HL-60/S4 treated with phorbol 12-myristate 13-acetate at 8.2 ng/mL for 4 days and 3 days (cell line): ENCODE data around the gene CLNS1A.
"Not testable (repeated sequence)": the region's sequence is repeated elsewhere in the genome, so short reads cannot be mapped to it uniquely, and the experiment has no call there.

Source experiments
- in situ Hi-C: fragments of 300-500 bp; cut with MboI; formaldehyde crosslinking; loops from 2 replicates; pipeline ENCODE4 v1.15.0; 2022; ENCODE audit warnings: low sequenced_read_pairs

CLNS1A gene, protein sequence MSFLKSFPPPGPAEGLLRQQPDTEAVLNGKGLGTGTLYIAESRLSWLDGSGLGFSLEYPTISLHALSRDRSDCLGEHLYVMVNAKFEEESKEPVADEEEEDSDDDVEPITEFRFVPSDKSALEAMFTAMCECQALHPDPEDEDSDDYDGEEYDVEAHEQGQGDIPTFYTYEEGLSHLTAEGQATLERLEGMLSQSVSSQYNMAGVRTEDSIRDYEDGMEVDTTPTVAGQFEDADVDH

DNA sequence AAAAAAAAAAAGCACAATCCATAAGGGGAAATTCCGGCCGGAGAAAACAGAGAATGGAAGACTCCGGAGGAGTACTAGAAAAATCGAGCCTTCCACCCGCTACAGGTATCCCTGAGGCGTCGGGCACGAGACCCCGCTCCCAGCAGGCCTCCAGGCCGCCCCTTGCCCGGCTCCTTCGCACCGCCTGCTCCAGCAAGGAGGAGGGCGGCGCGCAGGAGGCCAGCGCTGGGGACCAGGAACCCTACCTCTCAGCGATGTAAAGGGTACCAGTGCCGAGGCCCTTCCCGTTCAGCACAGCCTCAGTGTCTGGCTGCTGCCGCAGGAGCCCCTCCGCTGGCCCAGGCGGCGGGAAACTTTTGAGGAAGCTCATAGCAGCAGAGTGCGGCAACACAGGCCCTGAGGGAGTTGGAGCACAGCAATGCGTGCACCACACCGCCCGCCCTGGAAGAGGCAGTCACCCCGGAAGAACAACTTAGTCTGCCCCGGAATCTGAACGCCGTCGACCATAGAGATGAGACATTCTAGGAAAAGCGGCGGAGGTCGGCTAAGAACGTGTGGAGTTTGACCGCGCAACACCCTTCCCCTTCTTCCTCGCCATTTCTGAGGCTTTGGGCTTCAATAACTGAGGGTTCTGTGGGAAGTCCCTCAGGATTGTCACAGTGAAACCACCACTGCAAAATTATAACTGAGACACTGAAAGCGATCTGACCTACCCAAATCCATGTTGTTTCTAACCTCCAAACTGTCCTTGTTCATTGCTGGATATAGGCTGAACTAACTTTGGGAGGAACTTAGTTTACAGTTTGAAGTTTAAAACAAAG, at the start of gene CLNS1A:
Gene CLNS1A (minus strand): TSS at position 450 of the 821 bp plus-strand sequence. CDS start 80 bp downstream, at position 370.
- in situ Hi-C loops, result no loop called here

DNA sequence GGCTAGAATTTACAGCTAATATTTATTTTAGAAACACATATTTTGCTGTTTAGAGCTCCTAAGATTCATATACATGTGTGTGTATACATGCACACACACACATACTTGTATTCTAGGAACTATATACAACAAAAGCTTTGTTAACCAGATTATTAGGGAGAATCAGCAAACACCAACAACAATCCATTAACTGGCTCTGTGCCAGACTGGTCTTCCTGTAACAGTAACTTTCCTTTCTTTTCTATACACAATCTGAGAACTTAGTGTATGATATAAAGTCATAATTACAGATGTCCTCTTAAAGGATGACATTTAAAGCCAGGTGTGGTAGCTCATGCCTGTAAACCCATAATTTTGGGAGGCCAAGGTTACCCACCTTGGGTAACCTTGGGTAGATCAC, 49.5 kb upstream of the CLNS1A start:
- in situ Hi-C loops, result no loop called here

DNA sequence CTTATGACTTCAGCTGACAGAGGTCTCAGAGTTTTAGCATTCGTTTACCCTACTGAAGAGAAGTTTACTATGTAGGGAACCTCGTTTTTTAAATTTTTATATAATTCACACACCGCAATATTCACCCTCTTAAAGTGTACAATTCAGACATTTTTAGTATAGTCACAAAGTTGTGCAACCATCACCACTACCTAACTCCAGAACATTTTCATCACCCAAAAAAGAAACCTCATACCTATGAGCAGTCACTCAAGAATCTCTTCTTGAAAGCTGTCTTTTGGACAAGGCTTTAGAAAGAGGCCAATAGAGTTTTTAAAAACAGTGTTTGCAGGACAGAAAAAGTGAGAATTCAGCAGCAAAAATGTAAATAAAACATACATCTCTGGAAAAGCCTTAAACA, 39.5 kb upstream of the CLNS1A start:
- in situ Hi-C loops, result no loop called here

DNA sequence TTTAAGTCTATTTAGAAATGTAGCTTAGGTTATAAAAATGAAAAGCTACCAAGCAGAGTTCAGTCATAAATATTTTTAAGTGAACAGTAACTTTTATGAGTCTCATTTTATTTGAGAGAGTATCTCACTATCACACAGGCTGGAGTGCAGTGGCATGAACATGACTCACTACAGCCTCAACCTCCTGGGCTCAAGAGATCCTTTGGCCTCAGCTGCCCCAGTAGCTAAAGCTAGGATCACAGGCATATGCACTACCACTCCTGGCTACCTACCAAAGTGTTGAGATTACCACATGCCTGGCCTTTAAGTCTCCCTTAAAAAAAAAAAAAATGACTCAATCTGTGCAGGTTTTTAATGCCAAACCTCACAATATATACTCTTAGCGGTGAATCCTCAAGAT, 34.7 kb upstream of the CLNS1A start:
- in situ Hi-C loops, result loop anchor here (25.0 kb wide), 1 partner anchor 90 kb away; no protein-coding TSS in a partner anchor

DNA sequence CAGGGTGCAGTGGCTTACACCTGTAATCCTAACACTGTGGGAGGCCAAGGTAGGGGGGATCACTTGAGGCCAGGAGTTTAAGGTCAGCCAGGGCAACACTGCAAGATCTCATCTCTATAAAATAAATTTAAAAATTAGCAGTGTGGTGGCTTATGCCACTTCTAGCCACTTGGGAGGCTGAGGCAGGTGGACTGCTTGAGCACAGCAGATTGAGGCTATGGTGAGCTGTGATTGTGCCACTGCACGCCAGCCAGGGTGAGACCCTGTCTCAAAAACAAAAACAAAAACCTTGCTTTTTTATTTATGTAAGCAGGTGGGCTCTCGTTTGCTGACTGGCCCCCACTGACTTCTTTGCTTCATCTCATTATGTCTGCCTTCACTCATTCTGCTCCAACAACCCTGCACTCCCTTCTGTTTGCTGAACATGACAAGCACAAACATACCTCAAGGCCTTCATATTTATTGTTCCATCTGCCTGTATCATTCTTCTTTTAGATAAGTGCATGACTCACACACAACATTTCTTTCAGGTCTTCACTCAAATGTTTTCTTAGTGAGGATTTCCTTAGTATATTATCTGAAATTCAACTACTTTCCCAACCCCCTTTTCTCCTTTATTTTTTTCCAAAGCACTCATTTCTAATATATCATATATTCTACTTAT, 32.4 kb upstream of the CLNS1A start:
- in situ Hi-C loops, result loop anchor here (25.0 kb wide), 1 partner anchor 92 kb away; no protein-coding TSS in a partner anchor

DNA sequence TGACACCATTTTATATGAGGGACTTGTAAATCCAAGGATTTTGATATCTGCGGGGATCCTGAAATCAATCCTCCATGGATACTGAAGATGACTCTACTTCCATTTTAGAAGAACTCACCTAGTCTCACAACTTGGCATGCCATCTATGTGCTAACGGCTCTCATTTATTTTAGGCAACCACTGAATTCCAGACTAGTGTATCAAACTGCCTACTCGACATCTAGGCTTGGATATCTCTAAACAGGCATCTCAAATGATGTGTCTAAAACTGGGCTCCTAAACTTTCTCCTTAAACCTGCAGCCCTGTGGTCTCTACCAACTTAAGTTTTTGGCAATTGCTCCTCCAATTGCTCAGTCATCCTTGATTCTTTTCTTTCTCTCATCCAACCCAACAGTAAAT, 31.2 kb upstream of the CLNS1A start:
- in situ Hi-C loops, result loop anchor here (25.0 kb wide), 1 partner anchor 94 kb away; no protein-coding TSS in a partner anchor

DNA sequence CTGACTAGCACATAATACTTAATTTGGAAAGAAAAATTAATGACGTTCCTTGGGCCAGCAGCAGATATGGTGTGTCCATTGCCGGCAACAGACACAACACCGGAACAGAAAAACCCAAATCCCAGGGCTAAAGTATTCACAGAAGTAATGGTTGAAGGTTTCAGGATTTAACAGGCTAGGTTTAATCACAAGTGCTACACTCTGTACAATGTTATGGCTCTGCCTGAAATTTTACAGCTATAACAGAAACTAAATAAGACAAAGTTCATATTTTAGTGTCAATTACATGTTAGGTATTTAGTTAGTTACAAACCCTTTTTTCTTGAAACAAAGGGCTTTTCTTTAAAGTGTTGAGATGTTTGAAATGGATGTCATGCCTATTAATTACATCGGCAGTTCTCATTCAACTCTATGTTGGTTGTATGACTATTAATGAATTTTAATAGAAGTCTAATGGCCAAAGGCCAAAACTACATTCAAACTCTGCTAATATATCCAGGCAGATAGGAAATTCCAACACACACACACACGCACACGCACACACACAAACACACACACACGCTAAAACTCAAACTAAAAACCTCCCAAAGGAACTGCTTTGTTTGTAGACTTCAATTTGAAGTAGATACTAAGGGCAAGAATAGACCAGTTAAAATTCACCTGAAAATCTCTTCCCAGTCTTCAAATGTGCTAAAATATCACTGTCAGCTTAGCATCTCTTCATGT, 27.8 kb upstream of the CLNS1A start:
- in situ Hi-C loops, result loop anchor here (25.0 kb wide), 1 partner anchor 97 kb away; no protein-coding TSS in a partner anchor

DNA sequence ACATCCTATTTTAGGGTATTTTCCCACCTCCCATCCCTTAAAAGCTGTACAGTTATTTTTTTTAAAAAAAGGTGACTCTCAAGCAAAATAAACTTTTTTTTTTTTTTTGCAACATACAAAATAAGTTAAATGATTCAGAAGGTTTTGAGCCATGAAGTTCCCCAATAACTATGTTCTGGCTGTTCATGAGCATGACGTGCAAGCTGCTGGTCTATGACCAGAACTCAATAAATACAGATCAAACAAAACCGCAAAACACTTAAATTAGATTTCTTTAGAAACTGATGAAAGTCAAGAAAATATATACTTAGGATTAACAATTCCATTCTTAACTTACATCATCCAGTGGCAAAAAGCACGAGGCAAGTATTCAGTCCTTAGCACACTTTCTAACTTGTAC, 24.1 kb upstream of the CLNS1A start:
- in situ Hi-C loops, result loop anchor here (25.0 kb wide), 1 partner anchor 101 kb away; no protein-coding TSS in a partner anchor

DNA sequence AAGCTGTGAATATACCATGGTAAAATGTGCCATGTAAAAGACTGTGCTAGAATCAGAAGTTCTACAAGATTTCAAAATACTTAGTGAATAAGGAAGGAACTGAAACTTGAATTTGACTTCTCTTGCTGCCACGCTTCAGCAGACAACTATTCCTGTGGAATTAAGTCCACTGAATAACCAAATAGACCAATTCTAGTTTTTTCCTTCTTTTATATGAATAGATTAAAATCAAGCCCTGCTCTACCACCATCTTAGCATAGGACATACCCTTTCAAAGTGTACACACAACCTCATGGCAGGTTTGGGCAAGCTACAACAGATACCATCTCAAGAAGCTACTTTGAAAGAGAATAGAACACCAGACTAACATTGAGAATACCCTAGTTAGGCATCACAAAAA, 23.4 kb upstream of the CLNS1A start:
- in situ Hi-C loops, result loop anchor here (25.0 kb wide), 1 partner anchor 101 kb away; no protein-coding TSS in a partner anchor

DNA sequence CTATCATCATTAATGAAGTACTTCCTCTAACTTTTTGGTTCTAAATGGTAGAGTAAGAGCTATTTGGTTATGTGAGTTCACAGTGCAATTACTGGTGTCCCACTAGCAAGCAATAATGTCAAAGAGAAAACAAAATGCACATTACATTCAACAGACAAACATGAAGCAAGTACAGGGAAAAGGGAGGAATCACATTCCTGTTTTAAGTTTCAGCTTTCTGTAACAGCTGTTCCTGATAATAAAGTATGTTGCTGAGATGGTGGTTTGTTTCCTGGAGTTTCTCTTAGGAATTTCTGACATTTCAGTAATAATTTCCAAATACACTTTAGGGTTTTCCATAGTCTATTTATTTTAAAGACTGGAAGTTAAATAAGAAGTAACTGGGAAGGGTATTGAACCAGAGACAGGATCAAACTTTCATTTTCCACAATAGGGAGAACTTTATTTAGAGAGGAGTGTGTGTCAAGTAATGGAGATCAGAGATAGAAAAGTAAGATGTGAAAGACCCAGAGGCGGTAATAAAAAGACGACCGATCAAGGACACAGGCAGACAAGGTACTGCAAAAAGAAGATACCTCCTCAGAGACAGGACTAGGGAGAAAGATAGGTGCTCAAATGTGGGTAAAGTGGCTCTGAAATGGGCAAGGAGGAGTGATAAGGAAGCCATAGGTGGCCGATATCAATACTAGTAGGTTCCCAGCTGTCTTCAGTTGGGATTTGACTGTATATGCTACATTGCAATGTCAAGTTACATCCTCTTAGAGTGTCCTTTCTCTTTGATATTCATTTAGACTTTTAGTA, 20.8 kb upstream of the CLNS1A start:
- in situ Hi-C loops, result loop anchor here (25.0 kb wide), 1 partner anchor 104 kb away; no protein-coding TSS in a partner anchor

DNA sequence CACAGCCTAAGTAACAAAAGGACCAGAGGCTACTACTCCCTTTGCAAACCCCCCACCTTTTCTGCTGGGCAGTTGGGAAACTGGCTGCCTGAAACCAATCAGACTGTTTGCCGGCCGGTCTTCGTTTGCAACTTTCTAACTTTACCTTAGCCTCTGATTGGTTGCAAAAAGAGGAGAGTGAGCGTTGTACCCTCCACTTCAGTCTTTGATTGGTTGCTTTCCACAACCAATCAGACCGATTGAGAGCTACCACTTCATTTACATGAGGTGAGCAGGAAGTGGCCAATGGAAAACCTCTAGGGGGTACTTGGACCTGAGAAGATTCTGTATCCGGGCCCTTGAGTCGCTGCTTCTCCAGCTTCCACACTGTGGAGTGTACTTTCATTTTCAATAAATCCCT, 18.8 kb upstream of the CLNS1A start:
- in situ Hi-C loops, result loop anchor here (25.0 kb wide), 1 partner anchor 106 kb away; no protein-coding TSS in a partner anchor

DNA sequence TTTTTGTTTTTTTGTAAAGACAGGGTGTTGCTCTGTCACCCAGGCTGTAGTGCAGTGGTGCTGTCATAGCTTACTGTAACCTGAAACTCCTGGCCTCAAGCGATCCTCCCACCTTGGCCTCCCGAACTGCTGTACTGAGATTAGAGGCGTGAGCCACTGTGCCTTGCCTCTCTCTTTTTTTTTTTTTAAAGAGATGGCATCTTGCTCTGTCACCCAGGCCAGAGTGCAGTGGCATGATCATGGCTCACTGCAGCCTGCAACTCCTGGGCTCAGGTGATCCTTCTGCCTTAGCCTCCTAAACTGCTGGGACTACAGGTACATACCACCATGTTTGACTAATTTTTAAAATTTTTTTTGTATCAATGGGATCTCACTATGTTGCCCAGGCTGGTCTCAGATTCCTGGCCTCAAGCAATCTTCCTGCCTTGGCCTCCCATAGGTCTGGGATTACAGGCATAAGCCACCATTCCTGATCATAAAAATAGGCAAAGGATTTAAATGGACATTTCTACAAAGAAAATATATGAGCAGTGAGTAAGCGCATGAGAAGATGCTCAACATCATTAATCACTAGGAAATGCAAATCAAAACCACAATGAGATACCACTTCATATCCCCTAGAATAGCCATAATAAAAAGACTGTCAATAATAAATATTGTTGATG, 17.3 kb upstream of the CLNS1A start:
- in situ Hi-C loops, result loop anchor here (25.0 kb wide), 1 partner anchor 107 kb away; no protein-coding TSS in a partner anchor

DNA sequence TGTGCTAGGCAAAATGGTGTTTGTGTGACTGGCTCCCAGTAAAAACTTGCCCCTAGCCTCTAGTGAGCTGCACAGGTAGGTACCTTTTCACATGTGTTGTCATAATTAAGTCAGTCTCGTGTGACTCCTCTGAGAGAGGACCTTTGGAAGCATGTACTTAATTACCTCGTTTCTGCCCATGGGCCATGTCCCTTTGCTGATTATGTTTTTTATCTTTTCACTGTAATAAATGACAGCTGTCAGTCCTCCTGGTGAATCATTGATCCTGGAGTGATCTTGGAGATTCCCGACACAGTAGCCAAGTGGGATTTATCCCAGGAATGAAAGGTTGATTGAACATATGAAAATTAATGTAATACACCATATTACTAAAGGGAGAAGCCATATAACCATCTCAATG, 12.5 kb upstream of the CLNS1A start:
- in situ Hi-C loops, result loop anchor here (25.0 kb wide), 1 partner anchor 112 kb away; no protein-coding TSS in a partner anchor

DNA sequence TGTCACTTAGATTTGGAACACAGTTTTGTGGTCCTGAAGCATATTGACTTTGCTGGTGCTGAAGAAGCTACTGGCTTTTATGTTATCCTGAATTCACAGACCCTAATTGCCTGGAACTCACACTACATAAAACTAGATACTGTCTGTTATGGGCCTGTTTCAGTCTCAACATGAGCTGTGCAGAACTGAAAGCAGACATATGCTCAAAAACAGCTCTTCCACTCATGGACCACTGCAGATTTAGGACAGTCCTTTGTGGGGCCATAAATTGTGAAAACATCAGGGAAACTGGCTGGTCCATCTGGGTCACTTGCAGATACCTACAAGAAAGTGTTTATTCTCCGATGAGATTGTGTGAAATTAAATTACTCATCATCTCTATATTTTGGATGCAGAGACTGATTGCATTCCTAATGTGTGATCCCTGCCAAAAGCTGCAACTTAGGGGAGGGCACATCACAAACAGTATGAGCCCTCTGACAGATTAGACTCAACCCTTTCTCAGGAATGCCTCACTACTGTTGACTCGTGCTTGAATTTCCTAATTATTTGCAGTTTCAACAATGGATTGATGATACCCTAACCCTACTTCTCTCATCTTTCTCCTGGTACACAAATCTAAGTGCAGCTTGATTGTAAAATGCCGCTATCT, 10.2 kb upstream of the CLNS1A start:
- in situ Hi-C loops, result no loop called here

DNA sequence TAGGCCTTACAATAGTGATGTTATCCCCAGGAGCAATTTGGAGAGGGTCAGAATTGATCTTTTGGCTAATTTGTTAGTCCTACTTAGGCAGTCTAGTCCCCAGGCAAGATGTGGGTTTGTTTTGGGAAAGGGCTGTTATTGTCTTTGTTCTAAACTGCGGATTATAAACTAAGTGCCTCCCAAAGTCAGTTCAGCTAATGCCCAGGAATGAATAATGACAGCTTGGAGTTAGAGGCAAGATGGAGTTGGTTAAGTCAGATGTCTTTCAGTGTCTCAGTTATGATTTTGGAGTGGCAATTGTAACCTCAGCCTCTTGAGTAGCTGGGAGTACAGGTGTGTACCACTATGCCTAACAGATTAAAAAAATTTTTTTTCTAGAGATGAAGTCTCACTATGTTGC, 7.3 kb upstream of the CLNS1A start:
- in situ Hi-C loops, result no loop called here

DNA sequence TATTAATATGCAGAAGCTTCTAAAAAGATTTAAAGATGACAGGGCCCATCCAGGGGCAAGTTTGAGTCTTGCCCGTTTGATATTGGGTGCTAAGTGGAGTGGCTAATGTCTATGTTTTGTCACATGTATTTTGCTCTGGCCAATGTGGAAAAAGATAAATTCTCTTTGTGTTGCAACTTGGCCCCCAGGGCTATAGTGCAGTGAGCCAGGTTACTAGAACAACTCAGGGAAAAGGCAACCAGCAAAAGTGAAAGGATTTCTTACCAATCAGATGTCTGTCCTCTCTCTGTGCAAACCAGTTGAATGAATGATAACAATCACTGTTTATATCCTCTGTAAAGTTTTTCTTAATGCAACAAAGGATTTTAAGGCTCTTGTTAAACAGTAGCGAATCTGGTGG, 4.6 kb upstream of the CLNS1A start:
- in situ Hi-C loops, result no loop called here

DNA sequence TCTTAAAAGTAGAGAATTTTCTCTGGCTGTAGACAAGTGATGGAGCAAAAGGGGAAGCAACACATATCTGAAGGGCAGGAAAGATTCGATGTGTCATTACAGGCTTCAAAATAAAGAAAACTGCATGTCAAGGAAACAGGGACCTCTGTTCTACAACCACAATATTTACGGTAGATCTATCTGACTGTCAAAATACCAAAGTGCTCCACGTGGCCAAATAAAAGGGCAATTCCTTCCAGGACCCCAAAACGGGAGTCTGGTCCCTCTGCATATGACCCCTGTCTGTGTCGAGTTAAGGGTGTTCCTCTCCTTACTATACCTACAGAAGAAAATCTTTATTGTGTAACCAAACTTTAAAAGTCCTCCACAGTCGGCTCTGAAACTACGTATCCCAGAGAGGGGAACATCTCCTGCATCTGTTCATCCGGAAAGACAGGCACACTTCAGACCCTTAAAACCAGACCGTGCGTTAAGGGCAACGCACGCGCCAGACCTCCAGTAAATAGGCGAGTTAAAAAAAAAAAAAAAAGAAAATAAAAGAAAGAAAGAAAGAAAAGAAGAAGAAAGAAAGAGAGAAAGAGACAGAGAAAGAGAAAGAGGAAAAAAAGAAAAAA, 756 bp downstream of the CLNS1A start:
- in situ Hi-C loops, result no loop called here

DNA sequence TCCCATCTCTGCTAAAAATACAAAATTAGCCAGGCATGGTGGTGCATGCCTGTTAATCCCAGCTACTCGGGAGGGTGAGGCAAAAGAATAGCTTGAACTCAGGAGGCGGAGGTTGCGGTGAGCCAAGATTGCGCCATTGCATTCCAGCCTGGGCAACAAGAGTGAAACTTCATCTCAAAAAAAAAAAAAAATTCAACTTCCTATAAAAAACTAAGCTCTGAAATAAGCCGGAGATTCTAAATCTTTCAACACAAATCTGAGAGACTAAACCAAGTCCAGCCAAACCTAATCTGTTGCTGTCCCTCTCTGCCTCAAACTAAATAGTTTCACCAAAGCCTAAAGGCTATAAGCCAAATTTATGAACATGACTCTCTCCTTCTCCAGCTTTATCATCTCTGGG, 3.7 kb downstream of the CLNS1A start:
- in situ Hi-C loops, result not testable (repeated sequence)
